Germinal center (tissue), 1 donor: ENCODE measurements around the gene SLC2A10.

Experiments
- DNase-seq: peaks from one replicate; pipeline ENCODE4 v3.0.0; 2012; ENCODE audit warnings: mixed read lengths, low spot score

SLC2A10 gene

GRCh38 chr20:46703435-46703834, 6.0 kb upstream of the SLC2A10 start:
- no peak for DNase-seq

- DNase-seq: no peak
Measured at GRCh38 chr20:46704714-46705377, 4.6 kb upstream of the SLC2A10 start.

GRCh38 chr20:46705378-46705729, 4.1 kb upstream of the SLC2A10 start:
- no peak for DNase-seq

GRCh38 chr20:46706242-46706641, 3.2 kb upstream of the SLC2A10 start:
- no peak for DNase-seq

GRCh38 chr20:46708172-46708860, 1.1 kb upstream of the SLC2A10 start:
- no peak for DNase-seq

- DNase-seq: no peak
Measured at GRCh38 chr20:46709055-46709458, 392 bp upstream of the SLC2A10 start.

GRCh38 chr20:46710153-46710913, 884 bp downstream of the SLC2A10 start:
- DNase-seq: no peak

GRCh38 chr20:46712056-46712636, 2.7 kb downstream of the SLC2A10 start:
- DNase-seq: no peak

GRCh38 chr20:46713957-46714834, 4.7 kb downstream of the SLC2A10 start:
- DNase-seq: no peak

- DNase-seq: no peak
Measured at GRCh38 chr20:46715292-46715756, 5.9 kb downstream of the SLC2A10 start.

GRCh38 chr20:46717818-46718541, 8.5 kb downstream of the SLC2A10 start:
- no peak for DNase-seq

GRCh38 chr20:46720019-46720418, 10.6 kb downstream of the SLC2A10 start:
- no peak for DNase-seq

GRCh38 chr20:46720776-46721425, 11.5 kb downstream of the SLC2A10 start:
- no peak for DNase-seq

GRCh38 chr20:46721476-46721875, 12.0 kb downstream of the SLC2A10 start:
- no peak for DNase-seq

- no peak for DNase-seq
Measured at GRCh38 chr20:46722450-46722849, 13.0 kb downstream of the SLC2A10 start.

GRCh38 chr20:46723039-46723438, 13.6 kb downstream of the SLC2A10 start:
- no peak for DNase-seq

- no peak for DNase-seq
Measured at GRCh38 chr20:46724343-46724959, 15.0 kb downstream of the SLC2A10 start.

GRCh38 chr20:46725186-46726165, 16.0 kb downstream of the SLC2A10 start:
- no peak for DNase-seq

- DNase-seq: no peak
Measured at GRCh38 chr20:46731770-46732169, 22.3 kb downstream of the SLC2A10 start.
